COR-L47 (cell line): ENCODE data around the gene NEU3.
"Not testable (repeated sequence)": the region's sequence is repeated elsewhere in the genome, so short reads cannot be mapped to it uniquely, and the experiment has no call there.

Experiments
- DNase-seq: peaks from one replicate; lab custom pipeline; 2025; lab: John Stamatoyannopoulos, UW

NEU3 gene

DNA sequence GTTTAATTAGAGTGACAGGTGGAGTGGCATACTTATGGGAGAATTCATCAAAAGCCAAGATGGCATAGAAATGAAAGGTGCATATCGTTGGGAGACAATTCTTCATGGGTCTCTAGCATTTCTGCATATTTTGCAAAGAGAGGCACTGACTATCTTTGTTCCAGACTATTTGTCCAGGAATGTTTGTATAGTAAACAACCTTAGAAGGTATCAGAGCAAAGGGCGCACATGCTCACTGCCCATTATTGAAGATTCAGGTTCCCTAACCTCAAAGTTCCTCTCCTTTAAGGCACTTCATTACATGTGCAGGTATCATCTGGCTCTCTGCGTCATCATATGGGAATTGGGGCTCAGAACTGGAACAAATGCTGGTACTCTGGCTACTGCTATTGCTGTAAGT is 4.7 kb upstream of the NEU3 start:
- DNase-seq: no peak

DNA sequence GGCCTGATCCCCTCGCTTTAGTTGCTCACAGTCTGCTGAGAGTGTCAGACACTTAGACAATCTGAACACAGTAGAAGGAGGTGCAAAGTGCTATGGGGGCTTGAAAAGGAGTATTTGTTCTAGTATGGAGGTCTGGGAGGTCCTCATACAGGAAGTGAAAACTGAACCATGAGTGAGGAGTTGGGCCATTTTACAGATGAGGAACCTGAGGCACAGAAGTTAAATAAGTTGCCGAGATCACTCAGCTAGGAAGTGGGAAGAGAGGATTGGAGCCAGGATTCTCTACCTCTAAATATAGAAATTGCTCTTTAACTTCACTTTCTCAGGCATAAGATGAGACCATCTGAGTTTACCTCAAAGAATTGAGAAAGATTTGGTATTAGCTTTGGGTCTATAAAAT is 4.0 kb upstream of the NEU3 start:
- no peak for DNase-seq

DNA sequence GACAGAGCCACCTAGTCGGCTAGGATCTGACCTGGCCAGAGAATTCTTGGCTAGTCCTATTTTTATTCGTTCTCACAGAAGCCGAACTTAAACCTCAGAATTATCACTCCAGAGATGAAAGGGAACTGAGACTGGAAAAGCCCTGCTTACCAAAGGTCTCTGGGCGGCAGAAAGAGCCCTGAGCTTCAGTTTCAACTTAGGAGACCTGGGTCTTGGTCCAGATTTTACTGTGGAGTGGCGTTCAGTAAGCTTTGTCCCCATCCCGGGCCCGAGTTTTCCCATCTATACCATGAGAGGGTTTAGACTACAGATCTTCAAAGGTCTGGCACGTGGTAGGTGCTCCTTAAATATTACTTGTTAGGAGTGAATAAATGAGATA is 516 bp downstream of the NEU3 start:
- no peak for DNase-seq

DNA sequence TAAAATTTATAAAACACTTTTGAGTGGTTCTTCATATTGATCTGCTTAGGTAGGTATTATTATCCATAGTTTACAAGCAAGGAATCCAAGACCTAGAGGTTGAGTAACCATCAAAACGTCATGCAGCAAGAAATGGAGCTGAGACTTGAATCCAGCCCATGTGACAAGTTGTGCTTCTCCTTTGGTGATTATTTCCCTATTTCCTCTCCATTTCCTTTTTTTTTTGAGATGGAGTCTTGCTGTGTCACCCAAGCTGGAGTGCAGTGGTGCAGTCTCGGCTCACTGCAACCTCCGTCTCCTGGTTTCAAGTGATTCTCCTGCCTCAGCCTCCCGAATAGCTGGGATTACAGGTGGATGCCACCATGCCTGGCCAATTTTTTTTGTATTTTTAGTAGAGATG is 1.4 kb downstream of the NEU3 start:
- DNase-seq: not testable (repeated sequence)

DNA sequence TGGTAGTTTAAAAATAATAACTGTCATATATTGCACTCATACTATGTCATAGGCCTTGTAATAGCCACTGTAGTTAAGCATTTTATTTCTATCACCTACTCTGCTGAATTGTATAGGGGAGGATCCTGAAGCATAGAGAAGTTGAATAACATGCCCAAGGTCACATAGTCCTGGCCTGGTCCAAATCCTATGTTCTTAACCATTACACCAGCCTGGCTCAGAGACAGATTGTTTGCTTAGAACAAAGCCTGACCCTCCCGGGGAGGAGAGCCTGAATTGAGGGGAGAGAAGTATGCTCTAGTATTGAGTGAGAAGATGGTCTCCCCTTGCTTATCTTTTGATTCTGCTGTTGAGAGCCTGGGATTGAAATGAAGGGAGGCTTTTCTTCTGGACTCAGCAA is 2.2 kb downstream of the NEU3 start:
- DNase-seq: no peak

DNA sequence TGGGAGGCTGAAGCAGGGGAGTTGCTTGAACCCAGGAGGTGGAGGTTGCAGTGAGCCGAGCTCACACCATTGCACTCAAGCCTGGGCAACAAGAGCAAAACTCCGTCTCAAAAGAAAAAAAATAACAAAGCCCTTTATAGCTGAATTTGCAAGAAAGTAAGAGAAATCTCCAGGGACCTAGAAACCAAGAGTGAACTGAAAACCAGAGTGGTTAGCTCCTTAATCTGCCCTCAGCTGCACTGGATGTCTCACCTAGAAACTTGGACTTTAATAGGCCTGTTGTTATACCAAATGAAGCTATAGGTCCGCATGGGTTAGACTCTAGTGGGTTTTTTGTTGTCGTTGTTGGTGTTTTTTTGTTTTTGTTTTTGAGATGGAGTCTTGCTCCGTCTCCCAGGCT is 4.1 kb downstream of the NEU3 start:
- no peak for DNase-seq

DNA sequence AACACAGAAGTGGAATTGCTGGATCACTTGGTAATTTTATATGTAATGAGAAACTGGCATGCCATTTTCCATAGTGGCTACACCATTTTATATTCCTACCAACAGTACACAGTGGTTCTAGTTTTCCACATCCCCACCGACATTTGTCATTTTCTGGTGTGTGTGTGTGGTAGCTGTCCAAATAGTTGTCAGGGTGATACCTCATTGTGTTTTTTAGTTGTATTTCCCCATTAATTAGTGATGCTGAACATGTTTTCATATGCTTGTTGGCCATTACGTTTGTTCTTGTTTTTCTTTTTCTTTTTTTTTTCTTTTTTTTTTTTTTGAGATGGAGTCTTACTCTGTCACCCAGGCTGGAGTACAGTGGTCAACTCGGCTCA is 12.2 kb downstream of the NEU3 start:
- no peak for DNase-seq

DNA sequence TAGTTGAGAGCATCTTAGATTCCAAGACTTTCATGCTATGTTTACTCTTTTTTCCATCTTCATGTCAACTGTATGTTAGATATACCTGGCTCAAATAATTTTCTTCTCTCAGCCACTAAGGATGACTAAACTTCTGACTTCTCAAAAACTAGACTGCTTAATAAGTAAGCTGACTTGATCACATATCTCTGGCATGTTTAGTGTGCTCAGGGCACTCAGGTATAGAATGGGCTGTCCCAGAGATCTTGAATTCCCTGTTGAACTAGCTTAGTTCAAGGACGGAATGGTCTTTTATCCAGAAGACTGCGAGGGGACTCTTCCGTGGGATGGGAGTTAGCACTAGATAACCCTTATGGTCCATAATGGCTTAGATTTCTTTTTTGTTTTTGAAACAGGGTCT is 13.0 kb downstream of the NEU3 start:
- DNase-seq: no peak

DNA sequence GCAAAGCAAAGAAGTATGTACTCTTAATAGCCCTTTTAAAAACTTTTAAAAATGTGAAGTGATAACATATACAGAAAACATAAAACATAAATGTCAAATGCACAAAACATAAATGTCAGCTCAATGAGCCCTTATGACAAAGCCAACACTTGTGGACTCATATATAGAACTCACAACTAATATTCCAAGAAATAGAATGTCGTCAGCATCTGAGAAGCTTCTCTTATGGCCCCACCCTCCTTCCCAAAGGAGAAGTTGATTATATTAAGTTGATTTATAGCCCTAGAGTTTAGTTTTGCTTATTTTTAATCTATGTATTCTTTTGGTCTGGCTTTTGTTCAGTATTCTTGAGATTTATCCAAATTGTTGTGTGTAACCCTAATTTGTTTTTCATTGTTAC is 13.8 kb downstream of the NEU3 start:
- no peak for DNase-seq

DNA sequence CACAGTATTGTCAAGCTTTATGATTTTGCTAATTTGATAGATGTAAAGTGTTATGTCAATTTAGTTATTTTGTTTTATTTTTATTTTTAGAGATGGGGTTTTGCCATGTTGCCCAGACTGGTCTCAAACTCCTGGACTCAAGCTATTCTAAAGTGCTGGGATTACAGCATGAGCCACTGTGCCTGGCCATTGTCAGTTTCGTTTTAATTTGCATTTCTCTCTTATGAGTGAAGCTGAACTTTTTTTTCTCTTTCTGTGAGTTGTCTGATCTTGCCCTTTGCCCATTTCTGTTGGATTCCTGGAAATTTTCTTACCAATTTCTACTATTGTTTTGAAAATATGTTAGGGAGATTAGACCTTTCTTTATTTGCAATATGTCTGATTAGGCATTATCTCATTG is 15.5 kb downstream of the NEU3 start:
- DNase-seq: no peak

DNA sequence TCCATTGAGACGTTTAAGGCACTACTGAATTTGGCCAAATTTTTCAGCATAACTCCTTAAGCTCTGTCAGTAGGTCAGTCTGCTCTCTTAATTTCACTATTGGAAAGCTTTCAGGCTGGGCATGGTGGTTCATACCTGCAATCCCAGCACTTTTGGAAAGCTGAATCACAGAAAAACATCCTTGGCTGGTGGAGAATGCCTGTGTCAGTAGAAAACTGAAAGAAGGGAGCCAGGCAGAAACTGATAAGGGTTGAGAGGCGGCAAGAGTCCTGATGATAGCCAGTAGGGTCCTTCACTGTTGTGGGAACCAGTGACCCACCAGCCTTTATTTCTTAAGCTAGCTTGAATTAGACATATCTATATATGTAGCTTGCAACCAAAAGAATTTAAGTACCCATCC is 22.6 kb downstream of the NEU3 start:
- DNase-seq: no peak

DNA sequence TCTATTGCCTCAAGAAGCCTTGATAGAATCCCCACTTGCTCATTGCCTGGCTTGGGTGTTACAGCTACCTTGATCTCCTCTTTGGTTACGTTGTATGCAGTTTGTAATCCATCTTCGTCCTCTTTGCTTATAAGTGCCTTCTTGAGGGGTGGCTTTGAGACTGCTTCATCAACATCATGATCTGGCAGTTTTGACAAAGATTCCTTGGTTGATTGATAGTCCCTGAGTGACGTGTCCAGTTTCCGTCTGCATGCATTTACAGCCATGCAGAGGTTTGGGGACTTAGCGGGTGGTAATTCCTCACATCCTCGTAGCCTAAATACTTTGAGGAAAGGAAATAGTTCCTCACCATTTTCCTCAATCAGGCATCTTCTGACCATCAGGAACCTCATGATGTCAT is 23.1 kb downstream of the NEU3 start:
- no peak for DNase-seq

DNA sequence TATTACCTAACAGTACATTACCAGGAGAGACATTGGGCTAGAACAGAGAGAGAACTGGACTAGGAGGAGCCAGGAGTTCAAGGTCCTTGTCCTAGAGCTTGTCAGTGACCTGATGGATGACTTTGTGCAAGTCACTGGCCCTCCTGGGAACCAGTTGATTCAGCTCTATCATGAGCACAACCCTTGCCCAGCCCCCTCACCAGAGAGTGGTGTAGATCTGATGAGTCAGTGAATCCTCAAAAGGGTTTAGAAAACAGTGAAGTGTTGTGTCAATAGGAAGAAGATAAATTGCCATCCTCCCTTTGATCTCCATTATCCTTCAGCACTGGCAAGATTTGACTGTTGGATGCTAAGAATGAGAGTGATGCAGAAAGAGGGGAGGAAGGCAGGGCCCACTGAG is 24.3 kb downstream of the NEU3 start:
- DNase-seq: no peak

DNA sequence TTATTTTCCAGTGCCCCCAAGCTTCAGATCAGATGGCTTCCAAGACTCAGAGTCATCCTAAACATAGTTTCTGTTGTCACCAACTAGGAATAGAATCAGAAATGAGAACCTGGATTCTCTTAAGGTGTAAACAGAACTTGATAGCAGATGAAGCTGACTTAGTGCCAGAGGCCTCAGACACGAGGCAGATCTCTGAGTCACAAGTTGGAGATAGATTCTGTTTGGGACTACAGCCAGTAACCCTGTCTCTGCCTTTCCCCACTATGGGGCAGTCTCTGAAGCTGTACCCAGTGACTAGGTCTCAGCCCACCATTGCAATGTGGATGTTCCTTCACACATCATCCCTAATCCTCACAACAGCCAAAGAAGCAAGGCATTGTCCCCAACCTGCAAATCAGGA is 25.4 kb downstream of the NEU3 start:
- DNase-seq: no peak

DNA sequence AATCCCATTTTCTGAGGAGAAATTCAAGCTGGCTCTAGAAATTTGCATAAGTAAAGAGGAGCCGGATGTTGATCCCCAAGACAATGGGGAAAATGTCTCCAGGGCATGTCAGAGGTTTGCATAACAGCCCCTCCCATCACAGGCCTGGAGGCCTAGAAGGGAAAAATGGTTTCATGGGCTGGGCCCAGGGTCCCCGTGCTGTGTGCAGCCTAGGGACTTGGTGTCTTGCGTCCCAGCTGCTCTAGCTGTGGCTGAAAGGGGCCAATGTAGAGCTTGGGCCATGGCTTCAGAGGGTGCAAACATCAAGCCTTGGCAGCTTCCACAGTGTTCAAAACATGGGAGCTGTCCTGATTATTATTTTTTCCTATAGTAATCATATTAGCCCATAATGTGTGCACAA is 30.5 kb downstream of the NEU3 start:
- DNase-seq: not testable (repeated sequence)

DNA sequence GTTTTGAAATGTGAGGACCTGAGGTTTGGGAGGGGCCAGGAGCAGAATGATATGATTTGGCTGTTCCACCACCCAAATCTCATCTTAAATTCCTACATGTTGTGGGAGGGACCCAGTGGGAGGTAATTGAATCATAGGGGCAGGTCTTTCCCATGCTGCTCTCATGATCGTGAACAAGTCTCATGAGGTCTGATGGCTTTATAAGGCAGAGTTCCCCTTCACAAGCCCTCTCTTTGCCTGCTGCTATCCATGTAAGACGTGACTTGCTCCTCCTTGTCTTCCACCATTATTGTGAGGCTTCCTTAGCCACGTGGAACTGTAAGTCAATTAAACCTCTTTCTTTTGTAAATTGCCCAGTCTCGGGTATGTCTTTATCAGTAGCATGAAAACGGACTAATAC is 31.6 kb downstream of the NEU3 start:
- not testable (repeated sequence) for DNase-seq

DNA sequence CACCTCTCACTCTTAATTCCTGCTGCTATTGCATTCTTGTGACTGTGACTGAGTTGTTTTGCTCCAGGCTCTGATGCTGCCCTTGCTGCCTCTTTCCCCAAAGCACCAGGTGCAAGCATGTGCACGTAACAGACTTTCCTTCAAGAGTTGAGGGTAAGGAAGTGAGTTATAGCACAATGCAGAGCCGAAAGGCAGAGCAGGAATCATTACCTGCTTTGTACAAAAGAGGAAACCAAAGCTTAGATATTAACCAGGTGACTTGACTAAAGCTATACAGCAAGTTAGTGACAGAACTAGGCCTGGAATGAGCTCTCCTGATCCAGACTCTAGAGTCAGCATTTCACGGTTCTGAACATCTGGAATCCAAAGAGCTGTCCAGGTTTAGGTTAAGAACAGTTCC is 33.6 kb downstream of the NEU3 start:
- DNase-seq: no peak

DNA sequence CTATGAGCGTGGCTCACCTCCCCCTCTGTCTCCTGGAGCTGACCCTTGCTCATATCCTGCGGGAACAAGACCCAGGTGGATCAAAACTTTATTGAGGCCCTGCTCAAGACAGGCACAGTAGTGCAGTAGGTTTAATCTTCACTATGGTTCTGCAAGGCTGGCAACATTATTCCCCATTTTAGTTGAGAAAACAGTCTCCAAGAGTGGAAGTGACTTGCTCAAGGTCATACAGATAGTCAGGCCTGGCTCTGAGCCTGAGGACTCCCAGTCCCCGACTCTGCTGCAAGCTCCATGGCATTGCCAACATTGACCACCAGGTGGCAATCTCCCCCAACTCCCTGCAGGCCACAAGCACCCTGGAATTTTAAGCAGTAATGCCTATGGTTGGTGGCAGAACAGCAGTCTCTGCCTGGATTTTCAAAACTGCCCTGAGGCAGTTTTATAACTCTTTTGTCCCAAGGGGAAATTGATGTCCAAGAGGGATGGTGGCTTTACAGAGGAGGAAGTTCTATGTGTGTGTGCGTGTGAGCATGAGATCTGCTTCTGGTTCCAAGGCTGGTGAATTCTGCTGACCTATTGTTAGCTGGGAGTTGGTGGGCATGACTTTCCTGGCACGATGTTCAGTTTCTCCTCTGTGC is 34.1 kb downstream of the NEU3 start:
- DNase-seq: peak; percentile 37

DNA sequence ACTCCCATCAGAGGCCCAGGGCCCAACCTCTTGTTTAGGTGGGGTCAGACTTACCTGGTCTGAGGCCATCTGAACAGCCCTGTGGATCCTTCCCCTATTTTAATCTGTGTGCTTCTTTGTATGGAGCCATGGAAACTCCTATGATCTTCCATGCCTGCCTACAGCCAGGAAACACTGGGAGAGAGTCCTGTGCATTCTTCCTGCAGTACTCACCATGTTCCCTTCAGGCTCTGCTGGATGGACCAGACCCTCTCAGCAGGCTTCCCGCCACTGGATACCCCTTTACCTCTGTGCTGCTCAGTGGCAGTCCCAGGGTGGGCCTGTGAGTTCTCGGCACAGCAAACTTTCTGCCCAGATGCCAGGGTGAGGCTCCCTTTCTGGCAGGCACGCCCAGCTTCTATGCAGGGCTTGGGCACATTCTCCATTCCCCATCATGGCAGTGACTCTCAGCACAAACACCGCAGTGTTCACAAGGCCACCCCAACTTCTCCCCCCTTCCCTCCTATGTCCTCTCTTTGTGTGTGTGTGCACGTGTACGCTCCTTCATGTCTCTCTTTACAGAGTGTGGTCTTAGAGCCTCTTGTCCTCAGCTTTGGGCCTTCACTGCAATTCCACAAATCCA is 34.8 kb downstream of the NEU3 start:
- no peak for DNase-seq

DNA sequence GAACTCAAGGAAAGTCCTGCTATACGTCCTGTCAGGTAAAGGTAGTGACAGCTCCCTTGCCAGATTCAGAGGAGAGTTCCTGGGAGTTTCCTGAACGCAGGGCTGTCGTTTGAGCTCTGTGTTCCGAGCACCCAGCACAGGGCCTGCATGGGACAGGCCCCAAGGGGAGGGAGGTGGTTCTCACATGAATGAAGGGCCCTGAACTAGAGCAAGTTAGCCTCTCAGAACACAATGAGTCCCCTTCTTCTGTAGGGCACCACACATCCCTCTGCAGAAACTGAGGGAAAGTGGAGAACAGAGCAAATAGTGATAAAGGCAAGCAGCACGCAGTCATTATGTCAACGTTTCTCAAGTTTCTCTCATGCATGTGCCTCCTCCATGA is 35.3 kb downstream of the NEU3 start:
- no peak for DNase-seq

DNA sequence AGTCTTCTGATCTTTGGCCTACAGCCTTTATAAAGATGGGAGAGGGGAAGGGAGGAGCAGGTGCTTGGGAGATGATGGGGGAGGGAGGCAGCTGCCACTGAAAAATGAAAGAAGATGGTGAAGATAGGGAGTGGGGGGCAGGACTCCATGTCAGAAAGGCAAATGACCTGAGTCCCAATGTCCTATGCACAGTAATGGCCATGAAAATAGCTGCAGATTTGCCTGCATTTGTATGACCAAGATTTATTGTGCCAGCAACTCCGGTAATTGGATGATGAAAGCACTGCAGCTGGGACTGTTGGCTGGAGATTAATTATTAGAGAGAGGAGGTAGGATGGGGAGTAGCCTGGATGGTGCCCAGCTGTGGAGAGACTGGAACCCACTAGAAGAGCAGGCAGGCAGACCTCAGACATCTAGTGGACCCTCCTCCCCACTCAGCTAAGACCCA is 36.1 kb downstream of the NEU3 start:
- no peak for DNase-seq

DNA sequence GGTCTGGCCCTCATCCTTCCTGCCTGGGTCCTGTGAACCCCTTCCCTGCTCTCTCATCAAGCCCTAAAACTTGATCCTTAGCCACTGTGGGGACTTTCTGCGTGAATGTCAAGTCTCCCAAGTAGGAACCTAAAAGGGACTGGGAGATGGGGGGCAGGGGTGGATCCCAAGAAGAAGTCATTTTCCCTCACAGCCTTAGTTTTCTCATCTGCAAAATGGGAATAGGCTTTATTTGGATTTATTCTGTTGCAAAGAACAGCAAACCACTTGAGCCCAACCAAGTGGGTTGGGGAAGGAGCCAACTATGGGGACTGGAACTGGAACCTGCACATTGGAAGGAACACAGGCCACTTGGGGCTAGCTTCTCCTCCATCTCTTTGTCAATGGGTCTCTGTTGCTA is 36.8 kb downstream of the NEU3 start:
- no peak for DNase-seq

DNA sequence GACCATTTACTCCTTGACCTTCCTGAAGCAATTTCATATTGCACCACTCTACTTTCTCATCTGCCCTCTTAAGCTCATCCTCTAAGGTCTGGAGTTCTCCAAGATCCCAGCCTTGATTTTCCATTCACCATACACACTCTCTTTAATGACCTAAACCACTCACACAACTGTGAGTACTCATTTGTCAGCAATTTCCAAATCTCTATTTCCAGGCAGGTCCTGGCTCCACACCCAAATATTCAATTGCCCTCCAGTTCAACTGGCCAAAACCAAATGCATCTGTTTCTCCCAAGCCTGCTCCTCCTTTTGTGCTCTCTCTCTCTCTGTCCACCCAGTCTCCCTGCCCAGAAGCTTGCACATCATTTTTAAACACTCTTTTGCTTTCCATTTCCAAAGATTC is 39.6 kb downstream of the NEU3 start:
- no peak for DNase-seq

DNA sequence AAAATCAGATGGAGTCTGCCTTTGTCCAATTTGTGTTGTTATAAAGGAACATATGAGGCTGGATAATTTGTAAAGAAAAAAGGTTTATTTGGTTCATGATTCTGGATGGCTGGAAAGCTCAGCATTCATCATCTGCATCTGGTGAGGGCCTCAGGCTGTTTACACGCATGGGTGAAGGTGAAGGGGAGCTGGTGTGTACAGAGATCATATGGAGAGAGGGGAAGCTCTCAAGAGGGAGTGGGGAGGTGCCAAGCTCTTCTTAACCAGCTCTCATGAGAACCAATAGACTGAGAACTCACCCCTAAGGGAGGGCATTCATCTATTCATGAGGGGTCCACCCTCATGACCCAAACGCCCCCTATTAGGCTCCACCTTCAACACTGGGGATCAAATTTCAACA is 40.0 kb downstream of the NEU3 start:
- DNase-seq: no peak
